Stimulated activated CD4-positive, alpha-beta T cell treated with anti-CD3 and anti-CD28 coated beads, Interleukin-2, amount 100 ng/mL, for 48 hours (primary cell): Measurements from ENCODE around the gene ARPC4.
"Not testable (repeated sequence)": the region's sequence is repeated elsewhere in the genome, so short reads cannot be mapped to it uniquely, and the experiment has no call there.

Experiments used
- DNase-seq, 2 donors: peaks; one replicate each; pipeline ENCODE4 v3.0.0-alpha.2; 2020

ARPC4 gene

GRCh38 chr3:9825451-9826040 is 32.7 kb downstream of the ARPC4 start:
- no peak for DNase-seq

GRCh38 chr3:9826815-9827573 is 34.1 kb downstream of the ARPC4 start:
- peak in 1 of 2 donors; percentile 23 for DNase-seq

- DNase-seq: no peak
Observed at GRCh38 chr3:9828801-9829755, 36.2 kb downstream of the ARPC4 start.

- no peak for DNase-seq
Observed at GRCh38 chr3:9831253-9831652, 38.4 kb downstream of the ARPC4 start.

- DNase-seq: no peak
Observed at GRCh38 chr3:9833078-9833477, 40.2 kb downstream of the ARPC4 start.

- DNase-seq: no peak
Observed at GRCh38 chr3:9834520-9835380, 41.9 kb downstream of the ARPC4 start.

- no peak for DNase-seq
Observed at GRCh38 chr3:9837701-9838582, 45.1 kb downstream of the ARPC4 start.

- DNase-seq: no peak
Observed at GRCh38 chr3:9838856-9839255, 46.0 kb downstream of the ARPC4 start.

- no peak for DNase-seq
Observed at GRCh38 chr3:9841015-9841414, 48.1 kb downstream of the ARPC4 start.

- DNase-seq: peak; percentile 98 to 99
Observed at GRCh38 chr3:9843715-9844438, 51.0 kb downstream of the ARPC4 start, which contains the start of gene RPUSD3. Gene RPUSD3, minus strand, starts transcription at chr3:9844008. Its CDS starts 18 bp downstream, at chr3:9843990.

GRCh38 chr3:9846231-9846630 is 53.3 kb downstream of the ARPC4 start:
- DNase-seq: no peak

- DNase-seq: no peak
Observed at GRCh38 chr3:9846931-9847488, 54.1 kb downstream of the ARPC4 start.

- not testable (repeated sequence) for DNase-seq
Observed at GRCh38 chr3:9847870-9848269, 55.0 kb downstream of the ARPC4 start.

GRCh38 chr3:9848860-9849259 is 56.0 kb downstream of the ARPC4 start:
- DNase-seq: not testable (repeated sequence)

- not testable (repeated sequence) for DNase-seq
Observed at GRCh38 chr3:9851383-9851782, 58.5 kb downstream of the ARPC4 start.

GRCh38 chr3:9851926-9852325 is 59.0 kb downstream of the ARPC4 start:
- DNase-seq: not testable (repeated sequence)

- DNase-seq: no peak
Observed at GRCh38 chr3:9852528-9852927, 59.6 kb downstream of the ARPC4 start.

GRCh38 chr3:9854291-9854940 is 61.5 kb downstream of the ARPC4 start:
- not testable (repeated sequence) for DNase-seq

- DNase-seq: no peak
Observed at GRCh38 chr3:9855594-9855993, 62.7 kb downstream of the ARPC4 start.
